Peyer's patch (tissue), 4 donors: Measurements from ENCODE around the gene PML.

Source experiments
- CTCF ChIP-seq, 6 experiments: fragments of 450-650 bp in 4 of 6; fragments of 200-600 bp in 2 of 6; sonication (generic) in 1 of 6; IDR thresholded peaks; one replicate each; pipeline ENCODE4 v1.5.1; 2017 to 2019; ENCODE audit warnings: antibody characterized with exemption in 6 of 6, mild to moderate bottlenecking in 3 of 6, moderate library complexity in 1 of 6
- POLR2A ChIP-seq, 2 donors: fragments of 450-650 bp; IDR thresholded peaks; one replicate each; pipeline ENCODE4 v1.5.1; 2017; ENCODE audit warnings: antibody characterized with exemption in 2 of 2, mild to moderate bottlenecking in 2 of 2, moderate library complexity in 2 of 2

- TF ChIP-seq POLR2A (IDR thresholded peaks at IDR 0.05) (no peak), CTCF (IDR thresholded peaks at IDR 0.05) (no peak)
Observed at GRCh38 chr15:73981761-73982221, 12.7 kb upstream of the PML start.
